ENCODE results near the gene FBXL17.

GRCh38 chr5:108320231-108320630, 61.7 kb downstream of the FBXL17 start:
- TF ChIP-seq POLR2A (IDR thresholded peaks at IDR 0.05) (no peak), CTCF (IDR thresholded peaks at IDR 0.05) (no peak)

Measured in breast epithelium (tissue), 3 donors.